Limb (tissue), 2 donors: Measurements from ENCODE around the gene ALDH16A1.

Experiments
- DNase-seq, 2 donors: peaks; one replicate each; pipeline ENCODE4 v3.0.0-alpha.2; 2016; ENCODE audit errors: extremely low spot score in 2 of 2

The ALDH16A1 gene

DNA sequence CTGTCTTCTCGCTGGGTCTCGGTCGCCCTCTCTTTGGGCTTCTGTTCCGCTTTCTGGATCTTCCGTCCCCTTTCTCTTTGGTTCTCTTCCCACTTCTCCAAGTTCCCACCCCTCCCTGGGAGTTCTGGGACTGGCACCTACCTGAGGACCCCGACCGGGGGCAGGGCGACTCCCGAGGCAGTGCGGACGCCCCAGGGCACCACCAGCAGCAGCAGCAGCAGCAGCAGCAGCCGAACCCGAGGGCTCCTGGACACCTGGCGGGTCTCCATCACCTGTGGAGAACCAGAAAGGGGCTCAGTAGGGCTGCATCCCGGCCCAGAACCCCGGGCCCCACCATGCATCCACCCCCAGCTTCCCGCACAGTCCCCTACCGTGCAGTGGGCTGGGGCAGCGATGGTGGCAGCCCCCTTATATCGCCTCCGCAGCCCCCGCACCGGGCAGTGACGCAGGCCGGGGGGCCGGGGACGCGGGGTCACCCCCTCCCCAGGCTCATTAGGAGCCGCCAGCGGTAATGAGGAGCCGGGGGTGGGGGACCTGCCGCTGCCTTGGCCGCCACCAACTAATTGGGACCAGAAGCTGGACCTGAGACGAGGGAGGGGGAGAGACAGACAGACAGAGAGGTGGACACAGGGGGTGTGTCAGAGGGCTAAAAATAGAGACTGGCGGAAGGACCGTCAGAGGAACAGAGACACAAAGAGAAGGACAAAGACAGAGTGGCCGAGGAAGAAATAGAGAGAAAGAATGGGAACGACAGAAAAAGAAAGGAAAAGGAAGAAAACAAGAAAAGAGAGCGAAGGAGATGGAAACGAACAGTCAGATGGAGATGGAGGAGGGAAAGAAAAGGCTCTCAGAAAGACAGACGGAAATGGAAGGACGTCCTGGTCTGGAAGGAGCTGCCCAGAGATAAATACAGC is 29.7 kb upstream of the ALDH16A1 start, which contains the start of gene PTH2:
Gene PTH2, minus strand, starts transcription at position 371 of the 914 bp plus-strand sequence. Its CDS starts 102 bp downstream, at position 269.
- no peak for DNase-seq

DNA sequence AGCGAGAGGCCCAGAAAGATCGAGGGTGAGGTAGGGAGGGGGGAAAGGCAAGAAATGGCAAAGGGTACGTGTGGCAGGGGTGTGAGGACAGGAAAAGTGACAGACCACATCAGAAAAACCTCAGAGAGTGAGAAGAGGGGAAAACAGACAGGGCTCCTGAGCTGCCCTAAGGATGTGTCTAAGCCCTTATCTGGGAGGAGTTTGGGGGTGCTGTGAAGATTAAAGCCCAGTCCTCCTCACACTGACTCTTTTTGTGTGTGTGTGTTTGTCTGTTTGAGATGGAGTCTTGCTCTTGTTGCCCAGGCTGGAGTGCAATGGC is 29.1 kb upstream of the ALDH16A1 start:
- DNase-seq: no peak

DNA sequence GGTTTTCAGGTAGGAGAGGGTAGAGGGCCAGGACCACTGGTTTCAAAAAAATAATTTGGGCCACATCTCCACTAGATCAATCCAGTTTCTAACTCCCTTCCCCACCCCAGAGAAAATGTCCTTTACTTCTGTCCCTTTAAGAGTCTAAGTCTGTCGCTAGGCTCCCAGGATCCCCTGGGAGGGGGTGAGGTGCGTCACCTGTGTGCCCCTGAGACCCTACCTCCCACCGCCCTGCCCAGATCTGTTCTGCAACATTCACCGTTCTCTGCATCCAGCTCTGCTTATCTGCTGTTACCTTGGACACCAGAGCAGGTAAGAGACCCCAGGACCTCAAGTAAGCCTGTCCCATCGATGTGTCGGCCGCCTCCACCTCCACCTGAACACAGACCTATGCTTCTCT is 27.8 kb upstream of the ALDH16A1 start, which contains the start of gene GFY:
Gene GFY, plus strand, starts transcription at position 211 of the 400 bp plus-strand sequence. CDS start 1,043 bp downstream, outside the sequence.
- no peak for DNase-seq

DNA sequence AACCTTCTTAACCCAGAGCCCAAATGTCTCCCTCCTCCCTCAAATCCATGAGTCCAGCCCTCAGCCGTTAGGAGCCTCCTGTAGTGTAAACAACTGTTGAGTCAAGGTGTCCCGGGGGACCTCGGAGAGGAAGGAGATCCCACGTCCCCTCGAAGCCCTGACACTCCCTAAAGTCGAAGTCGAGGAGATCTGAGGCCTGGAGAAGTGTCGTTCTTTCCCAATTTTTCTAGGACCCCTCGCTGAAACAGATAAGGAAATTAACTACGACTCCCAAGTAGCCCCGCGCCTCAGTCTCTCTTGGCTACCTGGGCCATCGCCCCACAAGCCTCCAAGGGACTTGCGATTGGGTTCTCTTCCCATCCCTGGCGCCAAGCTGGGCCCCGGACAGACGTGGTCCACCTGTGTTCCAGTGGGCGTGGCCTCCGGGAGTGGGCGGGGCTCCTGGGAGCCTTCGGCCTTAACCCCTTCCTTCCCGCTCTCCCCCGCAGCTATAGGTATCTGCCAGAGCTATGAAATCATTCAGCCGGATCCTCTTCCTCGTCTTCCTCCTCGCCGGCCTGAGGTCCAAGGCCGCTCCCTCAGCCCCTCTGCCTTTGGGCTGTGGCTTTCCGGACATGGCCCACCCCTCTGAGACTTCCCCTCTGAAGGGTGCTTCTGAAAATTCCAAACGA is 27.0 kb upstream of the ALDH16A1 start:
- no peak for DNase-seq

DNA sequence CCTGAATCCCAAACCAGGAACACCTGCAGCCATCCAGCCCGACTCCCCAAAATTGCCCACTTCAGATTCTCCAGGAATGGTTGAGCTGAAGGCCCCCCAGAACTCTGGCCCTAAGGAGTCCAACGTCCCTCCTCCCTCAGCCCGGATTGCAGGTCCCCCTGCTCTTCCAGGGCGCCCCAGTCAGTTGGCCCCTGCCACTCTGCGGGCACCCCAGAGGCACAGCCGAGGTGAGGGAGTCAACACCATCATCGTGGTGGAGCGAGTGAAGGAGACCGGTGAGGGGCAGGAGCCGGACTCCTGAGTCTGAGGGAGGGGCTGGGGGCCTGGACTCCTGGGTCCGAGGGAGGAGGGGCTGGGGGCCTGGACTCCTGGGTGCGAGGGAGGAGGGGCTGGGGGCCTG is 25.7 kb upstream of the ALDH16A1 start:
- DNase-seq: no peak

DNA sequence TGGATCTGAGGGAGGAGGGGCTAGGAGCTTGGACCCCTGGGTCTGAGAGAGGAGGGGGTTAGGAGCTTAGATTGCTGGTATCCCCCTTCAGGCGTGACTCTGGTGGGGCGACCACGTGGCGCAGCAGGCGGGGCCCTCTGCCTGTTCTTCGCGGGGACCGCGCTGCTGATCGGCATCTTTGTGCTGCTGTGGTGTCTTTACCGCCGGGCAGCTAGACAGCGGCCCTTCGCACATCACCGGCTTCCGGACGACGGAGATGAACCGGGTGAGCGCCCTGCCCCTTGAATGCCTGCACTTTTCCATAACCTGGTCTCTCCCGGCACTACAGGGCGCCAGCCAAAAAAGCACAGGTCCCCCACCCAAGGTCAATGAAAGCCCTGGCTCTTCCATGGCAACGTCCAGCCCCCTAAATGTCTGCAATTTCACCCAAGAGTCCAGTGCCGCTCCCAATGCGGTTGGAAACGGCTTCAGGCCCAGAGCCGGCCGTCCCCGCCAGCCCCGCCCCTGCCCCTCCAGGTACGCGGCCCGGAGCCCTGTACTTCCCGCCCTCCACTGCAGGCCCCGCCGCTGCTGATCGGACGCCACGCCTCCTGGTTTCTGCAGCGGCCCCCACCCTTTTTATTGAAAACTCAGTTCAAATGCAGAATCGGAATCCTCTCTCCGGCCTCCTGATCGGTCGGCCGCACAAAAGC is 25.0 kb upstream of the ALDH16A1 start:
- DNase-seq: no peak

DNA sequence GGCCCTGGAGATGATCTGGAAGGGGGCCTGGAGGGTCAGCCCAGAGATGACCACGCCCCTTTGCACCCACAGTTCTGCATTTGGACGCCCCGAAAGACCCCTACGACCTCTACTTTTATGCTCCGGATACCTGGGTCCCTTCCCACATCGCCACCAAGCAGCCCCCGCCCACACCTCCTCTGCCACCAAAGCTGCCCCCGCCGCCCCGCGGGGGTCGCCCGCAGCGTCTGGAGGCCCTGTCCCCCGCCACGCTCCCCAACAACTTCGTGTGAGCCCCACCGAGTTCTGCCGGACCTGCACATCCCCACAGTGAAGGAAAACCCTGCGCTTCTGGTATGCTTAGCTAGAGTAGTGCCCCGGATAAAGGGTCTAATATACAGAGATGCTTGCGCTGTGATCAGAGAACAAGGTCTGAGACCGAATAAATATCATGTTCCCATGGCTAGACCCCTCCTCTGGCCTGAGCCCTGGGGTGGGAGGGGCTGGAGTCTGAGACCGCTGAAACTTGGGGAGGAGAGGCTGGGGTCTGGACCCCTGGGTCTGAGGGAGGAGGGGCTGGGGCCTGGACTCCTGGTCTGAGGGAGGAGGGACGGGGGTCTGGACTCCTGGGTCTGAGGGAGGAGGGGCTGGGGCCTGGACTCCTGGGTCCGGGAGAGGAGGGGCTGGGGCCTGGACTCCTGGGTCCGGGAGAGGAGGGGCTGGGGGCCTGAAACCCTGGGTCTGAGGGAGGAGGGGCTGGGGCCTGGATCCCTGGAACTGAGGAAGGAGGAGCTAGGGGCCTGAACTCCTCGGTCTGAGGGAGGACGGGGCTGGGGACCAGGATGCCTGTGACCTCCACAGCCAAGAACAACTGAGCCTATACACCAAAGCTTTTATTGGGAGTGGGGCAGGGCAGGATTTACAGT is 24.2 kb upstream of the ALDH16A1 start:
- DNase-seq: no peak

DNA sequence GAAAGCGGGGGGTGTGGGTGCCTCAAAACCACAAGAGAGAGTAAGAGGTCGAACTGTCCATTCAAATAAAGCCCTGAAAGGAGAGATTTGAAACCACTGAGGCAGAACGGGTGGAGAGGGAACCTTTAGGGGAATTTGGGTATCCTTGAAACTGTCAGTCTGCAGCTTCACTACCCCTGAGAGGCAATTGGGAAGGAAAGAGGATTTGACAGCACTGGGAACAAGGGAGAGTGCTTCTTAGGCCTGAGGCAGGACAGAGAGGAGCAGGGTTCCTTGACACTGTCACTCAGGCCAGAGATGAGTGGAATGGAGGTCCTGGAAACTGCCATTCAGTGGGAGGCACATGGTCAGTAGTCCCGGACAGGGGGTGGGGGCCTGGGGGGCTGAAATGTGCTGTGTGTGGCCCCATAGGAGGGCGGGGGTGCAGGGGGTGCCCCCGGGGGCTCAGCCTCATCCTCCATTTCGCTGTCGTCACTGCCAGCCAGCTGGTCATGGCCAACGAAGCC is 22.8 kb upstream of the ALDH16A1 start:
- DNase-seq: no peak

DNA sequence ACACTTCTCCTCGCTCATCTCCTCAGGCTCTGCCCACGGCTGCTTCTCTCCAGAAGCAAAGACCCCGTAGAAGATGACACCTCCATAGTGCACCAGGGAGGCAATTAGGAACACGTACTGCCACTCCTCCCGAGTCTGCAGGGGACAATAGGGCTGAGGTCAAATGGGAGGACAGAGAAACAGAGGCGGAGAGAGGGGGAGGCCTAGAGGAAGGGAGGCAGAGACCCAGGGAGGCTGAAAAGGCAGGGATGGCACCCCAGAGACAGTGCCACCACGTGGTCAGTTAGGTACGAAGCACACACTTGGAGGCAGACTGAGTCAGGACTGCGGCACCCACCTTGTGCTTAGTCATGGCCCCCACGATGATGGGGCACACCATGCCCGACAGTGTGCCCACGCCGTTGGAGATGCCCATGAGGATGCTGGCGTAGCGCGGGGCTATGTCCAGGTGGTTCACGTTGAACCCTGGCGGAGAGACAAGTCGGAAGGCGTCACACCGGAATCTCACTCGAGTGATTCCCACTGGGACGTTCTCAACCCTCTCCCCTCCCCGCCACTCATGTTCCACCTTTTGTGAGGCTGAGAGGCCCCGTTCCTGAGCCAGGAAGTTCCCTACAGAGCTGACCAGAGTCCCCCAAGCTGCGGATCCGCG is 22.2 kb upstream of the ALDH16A1 start:
- no peak for DNase-seq

DNA sequence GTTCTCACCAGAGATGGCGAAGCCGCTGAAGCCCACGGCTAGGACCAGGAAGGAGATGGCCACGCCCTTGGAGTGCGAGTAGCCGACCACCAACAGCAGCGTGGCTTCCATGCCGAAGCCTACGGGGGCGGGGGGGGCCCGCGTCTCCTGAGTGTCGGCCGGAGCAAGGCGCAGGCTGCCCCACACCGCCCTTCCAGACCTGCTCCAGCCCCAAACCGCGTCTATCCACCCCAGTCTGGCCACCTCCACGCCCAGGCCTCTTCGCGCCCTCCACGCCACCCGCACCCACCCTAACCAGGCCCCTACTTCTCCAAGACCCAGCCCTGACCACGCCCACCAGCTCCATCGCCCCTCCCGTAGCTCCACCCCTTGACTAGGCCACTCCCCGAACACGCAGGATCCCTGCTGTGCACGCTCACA is 21.7 kb upstream of the ALDH16A1 start:
- DNase-seq: no peak

DNA sequence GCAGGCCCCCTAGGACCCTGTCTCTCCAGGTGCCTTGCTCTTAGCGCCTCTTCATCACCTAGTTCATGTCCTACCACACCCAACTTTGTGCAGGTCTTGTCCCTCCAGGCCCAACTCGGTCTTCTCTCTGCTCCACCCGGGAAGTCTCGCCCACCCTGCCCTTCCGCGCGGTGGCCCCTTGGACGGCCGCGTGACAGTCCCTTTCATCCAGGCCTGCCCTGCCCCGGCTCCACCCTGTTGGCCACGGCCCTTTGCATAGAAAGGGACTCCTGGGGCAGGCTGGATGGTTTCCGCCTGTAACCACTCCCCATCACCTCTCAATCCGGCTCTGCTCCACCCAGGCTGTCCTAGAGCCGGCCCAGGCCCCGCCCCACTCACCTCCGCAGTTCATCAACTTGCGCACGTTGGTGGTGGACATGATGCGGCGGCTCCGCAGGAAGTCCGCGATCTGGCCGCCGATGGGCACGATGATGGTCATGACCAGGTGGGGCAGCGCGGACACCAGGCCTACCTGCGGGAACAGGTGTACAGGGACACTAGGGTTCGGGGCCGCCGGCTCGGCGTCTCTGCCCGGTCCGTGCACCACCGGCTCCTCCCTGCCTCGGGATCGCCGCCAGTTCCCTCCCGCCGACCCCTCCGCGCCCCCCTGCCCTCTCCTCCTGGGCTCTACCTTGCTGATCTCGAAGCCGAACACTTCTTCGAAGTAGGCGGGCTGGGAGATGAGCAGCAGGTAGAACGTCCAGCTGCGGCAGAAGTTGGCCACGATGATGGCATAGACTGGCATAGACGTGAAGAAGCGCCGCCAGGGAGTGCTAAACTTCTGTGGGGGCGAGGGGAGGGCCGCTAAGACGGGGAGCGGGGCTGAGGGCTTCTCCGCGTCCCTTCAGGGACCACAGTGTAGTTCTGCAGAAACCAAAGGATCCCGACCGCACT is 20.6 kb upstream of the ALDH16A1 start:
- no peak for DNase-seq

DNA sequence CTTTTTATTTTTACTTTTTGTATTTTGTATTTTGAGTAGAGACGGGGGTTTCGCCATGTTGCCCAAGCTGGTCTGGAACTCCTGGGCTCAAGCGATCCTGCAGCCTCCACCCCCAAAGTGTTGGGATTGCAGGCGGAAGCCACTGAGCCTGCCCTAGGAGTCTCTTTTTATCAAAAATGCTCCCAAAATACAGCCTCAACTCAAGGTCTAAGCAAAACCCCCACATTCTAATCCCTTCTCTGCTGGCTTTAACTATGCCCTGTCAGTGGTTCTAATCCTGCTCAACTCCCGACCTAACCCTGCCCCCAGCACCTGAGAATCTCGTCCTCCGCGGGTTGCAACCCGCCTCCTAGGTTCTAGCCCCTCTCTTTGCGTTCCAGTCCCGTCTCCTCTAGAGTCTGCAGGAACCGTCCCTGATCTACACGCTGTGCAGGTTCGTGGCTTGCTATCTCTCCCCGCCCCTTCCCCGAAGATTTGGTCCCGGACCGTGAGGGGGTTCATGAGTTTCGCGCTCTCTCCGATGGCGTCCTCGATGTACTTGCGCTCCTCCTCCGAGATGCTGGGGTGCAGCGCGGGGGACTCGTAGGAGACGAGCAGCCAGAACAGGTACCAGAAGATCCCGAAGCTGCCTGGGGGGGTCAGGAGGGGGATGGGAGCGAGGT is 19.7 kb upstream of the ALDH16A1 start:
- no peak for DNase-seq

DNA sequence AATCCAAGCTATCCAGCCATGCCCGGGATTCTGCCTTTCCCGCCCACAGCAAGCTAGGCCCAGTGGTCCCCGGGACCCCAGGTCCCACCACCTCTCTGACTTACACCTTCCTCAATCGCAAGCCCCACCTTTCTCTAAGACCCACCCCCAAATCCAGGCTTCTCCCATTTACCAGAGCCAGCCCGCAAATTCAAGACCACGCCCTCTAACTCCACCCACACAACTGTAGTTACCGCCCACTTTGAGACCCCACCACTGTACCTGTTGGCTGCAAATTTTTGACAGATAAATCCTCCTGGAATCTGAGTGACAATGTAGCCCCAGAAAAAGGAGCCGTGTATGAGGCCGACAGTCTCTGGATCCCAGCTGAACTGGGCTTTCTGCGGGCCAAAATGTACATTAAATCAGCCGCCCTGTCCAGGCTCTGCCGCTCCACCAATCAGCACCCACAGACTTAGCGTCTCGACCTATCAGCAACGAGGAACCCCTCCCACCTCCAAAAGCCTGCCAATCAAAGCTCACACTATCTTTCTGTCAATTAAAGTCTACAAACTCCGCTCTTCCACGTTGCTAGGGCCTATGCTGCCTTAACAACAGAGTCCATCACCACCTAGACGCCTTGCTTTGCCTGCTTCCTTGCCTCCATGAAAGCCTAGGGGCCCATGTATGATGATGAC is 18.0 kb upstream of the ALDH16A1 start:
- no peak for DNase-seq

DNA sequence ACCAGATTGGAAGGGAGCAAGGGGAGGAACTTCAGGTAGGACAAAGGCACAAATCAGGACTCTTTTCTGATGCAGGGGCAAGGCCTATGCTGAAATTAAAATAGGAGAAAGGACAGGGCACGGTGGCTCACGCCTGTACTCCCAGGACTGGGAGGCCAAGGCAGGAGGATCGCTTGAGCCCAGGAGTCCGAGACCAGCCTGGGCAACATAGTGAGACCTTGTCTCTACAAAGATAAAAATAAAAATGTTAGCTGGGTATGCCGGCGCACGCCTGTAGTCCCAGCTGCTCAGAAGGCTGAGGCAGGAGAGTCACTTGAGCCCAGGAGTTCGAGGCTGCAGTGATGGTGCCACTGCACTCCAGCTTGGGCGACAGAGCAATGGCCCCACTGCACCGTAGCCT is 17.4 kb upstream of the ALDH16A1 start:
- DNase-seq: no peak

DNA sequence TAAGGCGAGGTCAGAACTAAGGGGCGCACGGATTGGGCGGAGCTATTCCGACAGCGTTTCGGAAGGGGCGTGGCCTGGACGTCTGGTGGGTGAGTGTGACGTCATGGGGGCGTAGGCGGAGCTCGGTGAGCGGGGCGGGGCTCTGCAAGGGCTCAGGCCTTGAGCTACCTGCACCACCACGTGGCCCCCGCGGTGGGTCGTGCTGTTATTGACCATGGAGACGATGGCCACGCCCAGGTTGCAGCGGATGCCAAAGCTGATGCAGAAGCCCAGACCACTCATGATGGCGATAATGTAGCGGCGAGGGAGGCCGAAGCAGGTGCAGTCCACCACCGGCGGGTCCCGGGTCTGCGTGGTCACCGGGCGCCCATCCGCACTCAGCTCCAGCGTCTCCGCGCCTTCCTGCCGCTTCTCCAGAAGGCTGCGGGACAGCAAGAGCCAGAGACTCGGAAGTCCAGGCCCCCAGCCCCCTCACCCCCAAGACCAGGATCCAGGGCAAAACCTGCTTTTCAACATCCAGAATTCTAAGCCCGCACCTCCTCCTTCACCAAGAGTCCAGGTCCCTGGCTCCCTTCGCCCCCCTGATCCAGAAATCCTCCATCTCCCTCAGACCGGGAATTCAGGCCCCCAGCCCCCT is 16.5 kb upstream of the ALDH16A1 start:
- peak in 1 of 2 donors; percentile 64 for DNase-seq

DNA sequence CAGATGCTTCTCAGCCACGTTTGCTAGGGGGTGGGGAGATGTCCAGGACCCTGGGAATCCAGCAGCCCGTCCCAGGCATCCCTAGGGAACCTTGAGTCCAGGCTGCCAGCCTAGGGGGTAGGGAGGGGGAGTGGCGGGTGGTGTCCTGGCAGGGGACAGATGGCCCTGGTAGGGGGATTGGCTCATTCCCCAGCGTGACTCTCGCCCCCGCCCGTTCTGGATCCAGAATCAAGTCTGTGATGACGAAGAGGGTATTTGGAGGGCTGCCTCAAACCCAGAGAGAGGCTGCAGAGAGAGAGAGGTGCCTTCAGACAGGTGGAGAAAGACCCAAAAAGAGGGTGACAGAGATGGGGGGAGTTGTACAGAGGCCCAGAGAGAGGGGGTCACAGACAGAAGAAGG is 15.8 kb upstream of the ALDH16A1 start:
- DNase-seq: no peak

DNA sequence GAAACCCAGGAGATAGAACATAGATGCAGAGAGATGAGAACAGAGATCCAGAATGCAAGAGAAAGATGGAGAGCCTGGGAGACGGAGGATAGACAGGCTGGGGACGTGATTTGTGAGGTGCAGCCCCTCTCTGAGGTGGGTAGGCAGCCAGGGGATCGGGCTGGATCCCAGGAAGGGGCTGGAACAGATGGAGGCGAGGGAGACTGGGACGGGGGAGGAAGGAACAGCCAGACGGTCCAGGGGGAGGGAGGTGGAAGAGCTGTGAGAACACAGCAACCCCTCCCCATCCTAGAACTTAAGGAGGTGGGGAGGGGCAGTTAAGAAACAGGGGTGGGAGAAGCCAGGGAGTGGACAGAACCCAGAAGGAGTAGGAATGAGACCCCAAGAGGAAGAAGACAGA is 14.8 kb upstream of the ALDH16A1 start:
- no peak for DNase-seq

DNA sequence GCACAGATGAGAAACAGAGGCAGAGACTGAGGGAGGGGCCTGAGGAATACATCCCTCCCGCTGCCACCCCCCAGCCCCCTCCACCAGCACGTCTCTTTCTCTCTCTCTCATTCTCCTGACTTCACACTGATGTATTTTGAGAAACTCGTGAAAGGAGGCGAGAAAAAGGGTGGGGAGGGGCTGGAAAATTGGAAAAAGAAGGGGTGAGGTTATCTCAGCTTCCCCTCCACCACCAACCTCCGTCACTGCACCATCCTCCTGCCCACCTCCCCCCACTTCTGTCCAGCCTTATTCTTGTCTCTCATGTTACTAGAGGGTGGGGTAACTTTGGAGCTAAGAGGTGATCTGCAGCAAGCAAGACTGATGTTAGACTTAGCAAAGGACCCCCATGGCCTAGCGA is 13.2 kb upstream of the ALDH16A1 start:
- no peak for DNase-seq
